Measurements from ENCODE around the gene SH3BP5L. TPM values are rescaled to one million over a fixed set of nuclear protein-coding genes. Genes with fewer than 3 reads are reported as not detected.

SH3BP5L gene
- total and polyA plus RNA-seq, 2 donors (not counting 1 experiment from before 2014, with no cell fraction given): 19.2 to 36.5 TPM

DNA sequence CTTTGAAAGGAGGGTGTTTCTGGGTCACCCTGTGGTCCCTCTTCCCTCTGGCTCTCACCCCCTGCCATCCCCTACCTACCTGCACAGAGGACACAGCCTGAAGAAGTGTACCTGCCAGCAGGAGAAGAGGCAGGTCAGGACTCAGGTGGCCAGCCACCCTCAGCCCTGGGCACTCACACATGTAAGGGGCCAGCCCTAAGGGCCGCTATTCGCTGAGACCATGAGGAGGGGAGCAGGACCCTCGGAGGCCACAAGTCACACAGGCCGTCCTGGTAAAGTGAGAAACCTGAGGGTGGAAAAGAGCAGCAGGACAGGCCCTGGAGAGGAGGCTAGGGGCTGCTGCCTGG is 32.0 kb upstream of the SH3BP5L start:
- Histone ChIP-seq H3K36me3 (replicated peaks in 1 of 2; ENCODE audit: control extremely low read depth in 1 of 2, control insufficient read depth in 1 of 2, extremely low read depth in 1 of 2, insufficient read depth in 2 of 2, low read length in 1 of 2) (peaks cover 0 to 6% of the 10 kb centered on the region in 2 experiments), H3K27me3 (replicated peaks in 1 of 4; ENCODE audit: control extremely low read depth in 1 of 4, control insufficient read depth in 3 of 4, insufficient read depth in 4 of 4, low read length in 3 of 4) (no peaks in the 10 kb centered on the region), H3K4me3 (ENCODE audit: control extremely low read depth in 1 of 5, extremely low read depth in 1 of 5, insufficient read depth in 1 of 5, low read depth in 2 of 5, low read length in 4 of 5) (peak overlapping the region; percentile 51 to 85 (median 71)), H4K20me1 (ENCODE audit: control insufficient read depth, insufficient read depth, low read length, poor library complexity, severe bottlenecking) (no peaks in the 10 kb centered on the region), H3K79me2 (ENCODE audit: control insufficient read depth, insufficient read depth, low read length) (peaks cover 14% of the 10 kb centered on the region), H3K4me1 (ENCODE audit: control insufficient read depth in 2 of 2, insufficient read depth in 2 of 2, low read length in 2 of 2) (peaks cover 23 to 41% of the 10 kb centered on the region in 2 donors), H3K9ac (ENCODE audit: low read length) (peak overlapping the region; percentile 81), H3K27ac (ENCODE audit: low read length in 2 of 2) (peak overlapping the region in 1 of 2 donors; percentile 91), H2AFZ (ENCODE audit: insufficient read depth, low read depth, low read length, poor library complexity, severe bottlenecking) (peak overlapping the region; percentile 74), H3K4me2 (replicated peaks; ENCODE audit: low read depth, low read length, poor library complexity, severe bottlenecking) (peak overlapping the region; percentile 88), H3K9me3 (ENCODE audit: control extremely low read depth in 1 of 3, control insufficient read depth in 2 of 3, insufficient read depth in 1 of 3, low read length in 2 of 3) (no peaks in the 10 kb centered on the region)
- ChIA-PET CTCF (interaction anchor here (0.7 to 5.1 kb wide), 9 partner anchors 11 to 68 kb away, joined by 3 to 64 read pairs (median 5); partner anchors contain the start of genes SH3BP5L and ZNF672), POLR2A (interaction anchor here (1.7 to 2.8 kb wide), 5 partner anchors 15 to 65 kb away, joined by 10 to 88 read pairs (median 13); partner anchors contain the start of genes PGBD2, SH3BP5L and ZNF672)
- H3K27me3 Mint-ChIP-seq: no peaks in the 10 kb centered on the region
- peak overlapping the region; percentile 98 for H3K27ac Mint-ChIP-seq
- no peak for TF ChIP-seq EZH2 (IDR thresholded peaks at IDR 0.05; ENCODE audit: borderline replicate concordance, insufficient read depth, low read depth, low read length, poor library complexity, severe bottlenecking)
- TF ChIP-seq, protein P1, sequence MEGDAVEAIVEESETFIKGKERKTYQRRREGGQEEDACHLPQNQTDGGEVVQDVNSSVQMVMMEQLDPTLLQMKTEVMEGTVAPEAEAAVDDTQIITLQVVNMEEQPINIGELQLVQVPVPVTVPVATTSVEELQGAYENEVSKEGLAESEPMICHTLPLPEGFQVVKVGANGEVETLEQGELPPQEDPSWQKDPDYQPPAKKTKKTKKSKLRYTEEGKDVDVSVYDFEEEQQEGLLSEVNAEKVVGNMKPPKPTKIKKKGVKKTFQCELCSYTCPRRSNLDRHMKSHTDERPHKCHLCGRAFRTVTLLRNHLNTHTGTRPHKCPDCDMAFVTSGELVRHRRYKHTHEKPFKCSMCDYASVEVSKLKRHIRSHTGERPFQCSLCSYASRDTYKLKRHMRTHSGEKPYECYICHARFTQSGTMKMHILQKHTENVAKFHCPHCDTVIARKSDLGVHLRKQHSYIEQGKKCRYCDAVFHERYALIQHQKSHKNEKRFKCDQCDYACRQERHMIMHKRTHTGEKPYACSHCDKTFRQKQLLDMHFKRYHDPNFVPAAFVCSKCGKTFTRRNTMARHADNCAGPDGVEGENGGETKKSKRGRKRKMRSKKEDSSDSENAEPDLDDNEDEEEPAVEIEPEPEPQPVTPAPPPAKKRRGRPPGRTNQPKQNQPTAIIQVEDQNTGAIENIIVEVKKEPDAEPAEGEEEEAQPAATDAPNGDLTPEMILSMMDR (IDR thresholded peaks at IDR 0.05): no peak
- no peaks in the 10 kb centered on the region for H3K9me3 Mint-ChIP-seq (ENCODE audit: insufficient read depth)
- intact Hi-C loops (cut with micrococcal nuclease): loop anchor here (1.0 kb wide), 1 partner anchor 18 kb away; no protein-coding TSS in a partner anchor
- ATAC-seq (ENCODE audit: low read depth): no peak
- peak overlapping the region; percentile 95 for H3K4me3 Mint-ChIP-seq
- no peak for DNase-seq
- 50% methylated on average over 4 of the region's 4 CpGs for WGBS (ENCODE audit: insufficient coverage)
- H3K4me1 Mint-ChIP-seq: peaks cover 54% of the 10 kb centered on the region

DNA sequence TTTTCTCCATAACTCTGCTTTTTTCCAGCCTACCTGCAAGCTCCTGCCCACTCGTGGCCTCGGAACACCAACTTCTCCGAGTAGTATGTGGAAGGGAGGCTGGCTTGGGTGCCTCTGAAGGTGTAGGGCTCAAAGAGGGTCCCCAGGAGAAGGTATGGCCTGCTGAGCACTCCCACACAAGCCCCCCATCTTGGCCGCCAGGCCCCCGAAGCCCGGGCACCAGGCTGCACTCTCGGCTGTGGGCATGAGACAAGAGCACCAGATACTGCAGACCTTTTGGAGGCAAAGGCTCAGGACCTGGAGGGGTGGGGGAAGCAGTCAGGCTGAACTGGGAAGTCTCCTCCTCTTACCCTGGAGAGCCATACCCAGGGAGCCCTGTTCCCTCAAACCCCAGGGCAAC is 31.5 kb upstream of the SH3BP5L start:
- Histone ChIP-seq H3K27ac (ENCODE audit: low read length in 2 of 2) (no peak overlapping the region), H3K27me3 (replicated peaks in 1 of 4; ENCODE audit: control extremely low read depth in 1 of 4, control insufficient read depth in 3 of 4, insufficient read depth in 4 of 4, low read length in 3 of 4) (no peaks in the 10 kb centered on the region), H3K4me3 (ENCODE audit: control extremely low read depth in 1 of 5, extremely low read depth in 1 of 5, insufficient read depth in 1 of 5, low read depth in 2 of 5, low read length in 4 of 5) (peak overlapping the region in 1 of 5 experiments; percentile 60), H3K4me1 (ENCODE audit: control insufficient read depth in 2 of 2, insufficient read depth in 2 of 2, low read length in 2 of 2) (peaks cover 25 to 42% of the 10 kb centered on the region in 2 donors), H3K36me3 (replicated peaks in 1 of 2; ENCODE audit: control extremely low read depth in 1 of 2, control insufficient read depth in 1 of 2, extremely low read depth in 1 of 2, insufficient read depth in 2 of 2, low read length in 1 of 2) (peaks cover 0 to 6% of the 10 kb centered on the region in 2 experiments), H3K4me2 (replicated peaks; ENCODE audit: low read depth, low read length, poor library complexity, severe bottlenecking) (peak overlapping the region; percentile 88), H4K20me1 (ENCODE audit: control insufficient read depth, insufficient read depth, low read length, poor library complexity, severe bottlenecking) (peaks cover 4% of the 10 kb centered on the region), H3K9me3 (ENCODE audit: control extremely low read depth in 1 of 3, control insufficient read depth in 2 of 3, insufficient read depth in 1 of 3, low read length in 2 of 3) (no peaks in the 10 kb centered on the region), H3K9ac (ENCODE audit: low read length) (no peak overlapping the region), H3K79me2 (ENCODE audit: control insufficient read depth, insufficient read depth, low read length) (peaks cover 14% of the 10 kb centered on the region), H2AFZ (ENCODE audit: insufficient read depth, low read depth, low read length, poor library complexity, severe bottlenecking) (no peak overlapping the region)
- ATAC-seq (ENCODE audit: low read depth) (no peak), DNase-seq (no peak)
- Mint-ChIP-seq H3K27ac (peak overlapping the region; percentile 98), H3K27me3 (no peaks in the 10 kb centered on the region), H3K4me1 (peaks cover 49% of the 10 kb centered on the region), H3K4me3 (peak overlapping the region; percentile 95), H3K9me3 (ENCODE audit: insufficient read depth) (no peaks in the 10 kb centered on the region)
- ChIA-PET POLR2A (no interaction called here), CTCF (interaction anchor here (2.4 to 5.1 kb wide), 2 partner anchors 14 to 18 kb away, joined by 36 to 64 read pairs; partner anchors contain the start of gene ZNF672)
- intact Hi-C loops (cut with micrococcal nuclease): no loop called here
- TF ChIP-seq, protein P1 (IDR thresholded peaks at IDR 0.05): no peak
- TF ChIP-seq EZH2 (IDR thresholded peaks at IDR 0.05; ENCODE audit: borderline replicate concordance, insufficient read depth, low read depth, low read length, poor library complexity, severe bottlenecking): no peak
- WGBS (ENCODE audit: insufficient coverage): no CpG with 5 or more reads among the region's 7 CpGs

Data from B cell (primary cell).